GM19324 (cell line): Measurements from ENCODE around the gene SOCS7.

ENCODE experiments used
- ATAC-seq: cut with Tn5 transposase; IDR thresholded peaks from one replicate; pipeline ENCODE4 v1.9.1; 2021; ENCODE audit warnings: mild to moderate bottlenecking, moderate library complexity; ENCODE audit not compliant: unreplicated experiment, low FRiP score

SOCS7 gene, protein sequence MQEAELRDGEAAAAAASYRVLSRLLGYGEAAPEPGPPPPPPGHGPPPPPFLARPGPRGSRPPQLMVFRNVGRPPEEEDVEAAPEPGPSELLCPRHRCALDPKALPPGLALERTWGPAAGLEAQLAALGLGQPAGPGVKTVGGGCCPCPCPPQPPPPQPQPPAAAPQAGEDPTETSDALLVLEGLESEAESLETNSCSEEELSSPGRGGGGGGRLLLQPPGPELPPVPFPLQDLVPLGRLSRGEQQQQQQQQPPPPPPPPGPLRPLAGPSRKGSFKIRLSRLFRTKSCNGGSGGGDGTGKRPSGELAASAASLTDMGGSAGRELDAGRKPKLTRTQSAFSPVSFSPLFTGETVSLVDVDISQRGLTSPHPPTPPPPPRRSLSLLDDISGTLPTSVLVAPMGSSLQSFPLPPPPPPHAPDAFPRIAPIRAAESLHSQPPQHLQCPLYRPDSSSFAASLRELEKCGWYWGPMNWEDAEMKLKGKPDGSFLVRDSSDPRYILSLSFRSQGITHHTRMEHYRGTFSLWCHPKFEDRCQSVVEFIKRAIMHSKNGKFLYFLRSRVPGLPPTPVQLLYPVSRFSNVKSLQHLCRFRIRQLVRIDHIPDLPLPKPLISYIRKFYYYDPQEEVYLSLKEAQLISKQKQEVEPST

DNA sequence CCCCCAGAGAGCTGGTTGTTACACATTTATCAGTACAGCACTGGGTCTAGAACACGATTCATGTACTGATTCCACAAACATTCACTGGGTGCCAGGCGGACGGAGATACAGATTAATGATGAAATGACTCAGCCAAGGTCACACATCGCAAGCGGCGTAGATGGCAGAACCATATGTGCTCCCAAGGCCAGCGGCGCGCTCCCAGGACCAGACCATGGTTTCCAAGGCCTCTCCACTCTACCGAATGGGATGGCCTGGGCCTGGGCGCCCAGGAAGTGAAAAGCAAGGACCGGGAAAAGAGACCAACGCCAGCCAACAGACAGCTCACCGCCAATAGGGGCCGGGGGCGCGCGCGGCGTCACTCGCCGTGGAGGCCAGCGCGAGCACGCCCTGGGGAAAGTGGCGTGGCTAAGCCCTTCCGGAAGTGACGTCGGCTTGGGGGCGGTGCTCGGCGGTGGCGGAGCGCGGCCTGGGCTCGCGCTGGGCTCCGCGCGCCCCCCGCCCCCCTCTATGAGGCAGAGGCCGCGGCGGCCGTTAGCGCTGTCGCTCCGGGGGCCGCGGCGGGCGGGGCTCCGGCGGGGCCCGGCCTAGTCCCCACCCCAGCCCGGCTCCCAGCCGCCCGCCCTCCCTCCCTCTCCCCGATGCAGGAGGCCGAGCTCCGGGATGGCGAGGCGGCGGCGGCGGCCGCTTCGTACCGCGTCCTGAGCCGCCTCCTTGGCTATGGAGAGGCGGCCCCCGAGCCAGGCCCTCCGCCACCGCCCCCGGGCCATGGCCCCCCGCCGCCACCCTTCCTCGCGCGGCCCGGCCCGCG lies at the start of gene SOCS7:
Gene SOCS7 (plus strand): TSS at position 433 of the 811 bp plus-strand sequence. CDS start 209 bp downstream, at position 642.
- ATAC-seq: peak; percentile 91

DNA sequence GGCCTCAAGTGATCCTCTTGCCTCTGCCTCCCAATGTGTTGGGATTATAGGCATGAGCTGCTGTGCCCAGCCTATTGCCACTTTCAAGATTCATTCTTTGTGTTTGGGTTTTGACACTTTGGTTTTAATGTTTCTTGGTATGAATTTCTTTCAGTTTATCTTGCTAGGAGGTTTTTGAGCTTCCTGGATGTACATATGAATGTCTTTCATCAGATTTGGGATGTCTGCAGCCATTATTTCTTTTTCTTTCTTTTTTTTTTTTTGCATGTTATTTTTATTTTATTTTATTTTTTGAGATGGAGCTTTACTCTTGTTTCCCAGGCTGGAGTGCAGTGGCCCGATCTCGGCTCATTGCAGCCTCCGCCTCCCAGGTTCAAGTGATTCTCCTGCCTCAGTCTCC lies 36.1 kb upstream of the SOCS7 start:
- ATAC-seq: no peak

DNA sequence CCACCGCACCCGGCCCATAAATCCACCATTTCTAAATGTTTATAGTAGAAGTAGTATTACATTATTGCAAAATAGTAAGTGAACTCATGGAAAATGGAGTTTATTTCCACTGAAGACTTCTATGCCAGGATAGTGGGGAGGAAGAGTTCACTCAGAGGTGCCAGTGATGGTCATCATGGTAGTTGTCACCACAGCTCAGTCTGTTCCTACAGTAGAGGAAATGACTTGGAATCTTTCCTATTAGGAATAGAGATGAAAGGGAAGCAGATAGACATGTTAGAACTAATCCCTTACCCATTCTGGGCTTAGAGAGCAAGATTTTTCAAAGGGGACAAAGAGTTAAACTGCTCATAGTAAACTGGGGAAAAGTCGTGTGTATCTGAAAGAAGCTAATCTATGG lies 34.6 kb upstream of the SOCS7 start:
- ATAC-seq: no peak

DNA sequence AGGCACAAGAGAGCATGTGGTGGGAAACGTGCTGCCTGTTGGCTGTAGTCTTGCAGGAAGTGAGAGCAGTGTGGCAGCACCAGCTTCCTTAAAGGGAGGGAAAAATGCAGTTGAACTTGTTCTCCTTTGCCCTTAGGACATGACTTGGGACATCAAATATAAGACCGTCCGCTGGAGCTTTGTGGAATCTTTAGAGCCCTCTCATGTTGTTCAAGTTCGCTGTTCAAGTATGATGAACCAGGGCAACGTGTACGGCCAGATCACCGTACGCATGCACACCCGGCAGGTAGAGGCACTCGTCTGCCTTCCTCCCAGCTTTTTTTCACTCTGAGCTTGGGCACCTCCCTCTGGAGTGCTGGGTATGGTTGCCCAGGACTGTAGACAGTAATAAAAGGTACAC lies 31.2 kb upstream of the SOCS7 start:
- no peak for ATAC-seq

DNA sequence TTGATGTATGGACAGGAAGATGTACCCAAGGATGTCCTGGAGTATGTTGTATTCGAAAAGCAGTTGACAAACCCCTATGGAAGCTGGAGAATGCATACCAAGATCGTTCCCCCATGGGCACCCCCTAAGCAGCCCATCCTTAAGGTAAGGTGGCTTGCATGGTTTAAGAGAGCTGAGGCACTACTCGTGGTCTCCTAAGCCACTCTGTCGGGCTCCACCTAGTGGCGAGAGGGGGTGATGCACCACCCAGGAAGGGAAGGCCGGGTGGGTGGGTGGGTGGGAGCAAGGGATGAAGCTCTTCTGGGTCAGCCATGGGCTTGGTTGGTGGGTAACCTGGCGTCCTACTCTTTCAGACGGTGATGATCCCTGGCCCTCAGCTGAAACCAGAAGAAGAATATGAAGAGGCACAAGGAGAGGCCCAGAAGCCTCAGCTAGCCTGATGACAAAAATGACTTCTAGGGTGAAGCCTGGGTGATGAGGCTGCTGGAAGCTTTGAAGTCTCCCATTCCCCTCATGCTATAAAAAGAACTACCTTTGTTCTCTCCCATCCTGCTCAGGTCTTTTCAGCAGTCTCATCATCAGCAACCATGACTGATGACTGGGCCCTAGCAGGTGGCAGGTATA lies 29.4 kb upstream of the SOCS7 start:
- ATAC-seq: no peak

DNA sequence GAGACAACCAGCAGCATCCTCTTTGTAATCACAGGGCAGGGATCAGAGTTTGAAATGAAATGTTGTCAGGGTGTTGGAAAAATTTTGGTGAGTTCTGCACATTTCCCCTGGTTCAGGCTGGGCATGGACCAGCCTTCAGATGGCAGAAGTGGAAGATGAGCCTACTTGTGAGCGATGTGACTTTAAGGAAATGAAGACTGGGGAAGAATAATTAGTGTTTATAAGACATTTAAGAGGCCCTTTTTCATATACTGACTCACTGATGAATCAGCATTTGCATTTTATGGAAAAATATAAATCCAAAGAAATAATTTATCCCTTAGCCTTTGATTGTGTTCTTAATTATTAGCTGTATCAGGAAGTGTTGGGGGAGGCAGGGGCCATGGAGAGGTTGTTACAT lies 28.7 kb upstream of the SOCS7 start:
- no peak for ATAC-seq

DNA sequence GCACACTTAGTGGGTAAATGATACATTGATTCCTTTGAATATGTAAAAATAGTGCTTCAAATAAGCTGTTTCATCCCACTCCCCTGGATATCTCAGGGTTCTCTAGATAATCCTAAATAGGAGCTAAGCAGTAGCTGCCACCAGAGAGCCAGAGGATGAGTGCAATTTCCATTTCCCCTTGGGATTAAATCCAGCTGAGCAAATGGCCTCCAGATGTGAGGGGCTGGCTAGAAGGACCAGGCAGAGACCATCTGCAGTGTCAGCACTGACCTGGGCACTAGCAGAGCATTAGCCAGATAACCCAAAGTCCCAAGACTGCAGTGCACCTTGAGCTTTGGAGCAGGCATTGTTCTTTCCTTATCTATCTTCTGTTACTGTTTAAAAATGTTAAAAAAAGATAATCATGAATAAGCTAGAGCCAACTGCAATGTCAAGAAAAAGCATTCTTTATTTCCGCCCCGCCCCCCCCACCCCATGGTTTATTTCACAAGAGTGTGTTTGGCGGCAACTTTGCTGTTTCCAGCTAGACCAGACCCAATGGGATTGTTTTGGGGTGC lies 27.4 kb upstream of the SOCS7 start:
- no peak for ATAC-seq

DNA sequence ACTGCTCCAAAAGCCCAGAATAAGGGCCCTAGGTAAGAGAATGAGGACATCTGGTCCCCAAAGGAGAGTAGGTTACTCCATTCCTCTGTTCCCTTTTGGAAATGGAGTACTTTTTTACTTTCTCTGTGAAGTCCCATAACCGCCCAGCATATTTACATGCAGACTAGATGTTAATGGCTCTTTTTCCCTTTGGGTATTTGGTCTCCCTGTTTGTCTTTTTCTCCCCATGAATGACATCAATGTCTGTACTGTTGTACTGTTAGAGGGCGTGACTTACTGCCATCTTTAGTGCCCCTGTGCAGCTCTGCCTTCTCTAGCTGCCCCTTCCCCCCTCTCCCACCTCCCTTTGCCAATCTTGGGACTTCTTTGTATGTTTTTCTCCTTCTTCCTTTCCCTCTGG lies 26.9 kb upstream of the SOCS7 start:
- no peak for ATAC-seq

DNA sequence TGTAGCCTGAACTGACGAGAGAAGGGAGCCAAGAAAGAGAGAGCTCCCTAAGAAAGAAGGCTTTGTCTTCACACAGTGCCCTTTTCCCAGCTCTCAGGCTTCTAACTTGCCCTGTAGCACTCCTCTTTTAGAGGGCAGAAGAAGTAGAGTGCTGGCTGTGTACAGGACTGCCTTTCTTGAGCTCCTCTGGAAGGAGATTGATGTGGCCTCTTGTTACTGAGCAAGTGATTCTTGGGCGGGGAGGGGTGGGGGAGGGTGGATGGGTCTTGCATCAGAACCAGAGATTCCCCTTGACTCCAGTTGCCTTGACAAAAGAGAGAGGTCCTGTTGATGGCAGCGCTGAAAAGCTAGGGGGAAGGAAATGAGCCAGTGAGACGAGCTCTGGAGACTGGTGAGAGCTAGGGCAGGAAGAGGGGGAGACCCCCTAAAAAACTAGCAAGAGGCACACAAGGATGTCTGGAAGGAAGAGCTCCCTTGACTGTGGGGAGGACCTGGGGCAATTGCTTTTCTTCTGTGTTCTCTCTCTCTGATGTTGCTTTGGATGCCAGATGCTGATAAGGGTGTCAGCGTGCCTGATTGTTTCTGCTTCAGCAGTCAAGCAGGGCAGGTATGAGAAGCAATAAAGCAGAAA lies 26.3 kb upstream of the SOCS7 start:
- no peak for ATAC-seq

DNA sequence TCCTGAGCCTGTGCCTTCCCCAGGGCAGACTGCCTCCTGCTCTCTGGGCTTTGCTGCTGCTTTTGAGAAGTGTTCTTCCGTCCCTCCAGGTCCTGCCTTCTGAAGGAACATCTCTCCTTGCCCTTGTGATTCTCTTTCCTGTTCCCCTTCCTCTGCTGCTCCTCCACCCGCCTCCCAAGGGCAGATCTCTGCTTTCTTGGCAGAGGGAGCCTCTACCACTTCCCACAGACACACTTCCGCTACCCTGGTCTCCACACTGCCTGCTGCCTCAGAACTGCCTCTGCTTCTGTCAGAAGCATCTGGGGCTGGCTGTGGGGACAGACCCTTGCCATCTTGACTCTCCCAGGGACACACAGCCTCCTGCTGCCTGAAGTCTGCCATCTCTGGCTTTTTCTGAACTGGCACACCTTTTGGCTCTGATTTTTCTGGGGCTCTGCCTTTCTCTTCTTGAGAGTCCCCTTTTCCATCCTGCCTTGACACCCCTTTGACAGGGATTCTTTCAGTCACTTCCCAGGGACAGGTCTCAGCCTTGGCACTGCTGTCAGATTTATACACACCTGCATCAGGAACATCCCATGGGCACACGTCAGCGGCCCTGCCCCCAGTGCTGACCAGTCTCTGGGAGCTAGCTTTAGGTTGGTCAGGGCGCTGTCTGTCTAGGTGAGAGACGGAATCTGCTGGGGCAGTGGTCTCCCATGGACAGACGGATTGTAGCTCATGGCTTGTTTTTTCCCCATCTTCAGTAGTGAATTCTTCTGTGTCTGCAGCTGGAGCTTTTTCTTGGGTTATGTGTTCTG lies 24.4 kb upstream of the SOCS7 start:
- no peak for ATAC-seq

DNA sequence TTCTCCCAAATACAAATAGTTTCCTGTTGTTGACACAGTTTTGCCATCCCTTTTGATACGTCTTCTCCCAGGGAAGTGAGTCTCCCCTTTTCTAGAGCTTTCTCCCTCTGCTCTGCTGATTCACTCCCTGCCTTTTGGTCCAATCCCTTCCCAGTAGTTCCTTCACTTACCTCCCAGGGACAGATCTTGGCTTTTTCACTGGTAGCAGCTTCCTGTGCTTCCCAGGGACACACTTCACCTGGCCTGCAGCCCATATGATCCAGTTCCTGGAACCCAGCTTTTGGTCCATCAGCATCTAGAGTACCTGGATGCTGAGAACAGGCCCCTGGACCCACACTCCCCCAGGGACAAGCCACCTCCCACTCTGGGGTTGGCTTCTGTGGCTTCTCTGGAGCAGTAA lies 23.7 kb upstream of the SOCS7 start:
- no peak for ATAC-seq

DNA sequence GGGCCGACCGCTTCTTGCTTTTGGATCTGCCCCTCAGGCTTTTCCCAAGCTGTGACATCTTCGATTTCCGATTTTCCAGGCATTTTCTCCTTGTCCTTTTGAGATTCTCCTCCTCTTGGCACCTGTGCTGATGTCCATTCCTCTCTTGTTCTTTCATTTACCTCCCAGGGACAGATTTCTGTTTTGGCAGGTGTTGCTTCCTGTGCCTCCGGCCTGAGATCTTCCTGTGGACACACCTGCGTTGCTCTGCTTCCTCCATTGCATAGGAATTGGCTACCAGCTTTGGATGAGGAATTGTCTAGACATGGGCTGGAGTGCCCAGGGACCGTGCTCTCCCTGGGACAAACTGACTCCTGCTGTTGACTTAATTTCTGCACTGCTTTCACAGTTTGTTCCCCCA lies 23.0 kb upstream of the SOCS7 start:
- no peak for ATAC-seq

DNA sequence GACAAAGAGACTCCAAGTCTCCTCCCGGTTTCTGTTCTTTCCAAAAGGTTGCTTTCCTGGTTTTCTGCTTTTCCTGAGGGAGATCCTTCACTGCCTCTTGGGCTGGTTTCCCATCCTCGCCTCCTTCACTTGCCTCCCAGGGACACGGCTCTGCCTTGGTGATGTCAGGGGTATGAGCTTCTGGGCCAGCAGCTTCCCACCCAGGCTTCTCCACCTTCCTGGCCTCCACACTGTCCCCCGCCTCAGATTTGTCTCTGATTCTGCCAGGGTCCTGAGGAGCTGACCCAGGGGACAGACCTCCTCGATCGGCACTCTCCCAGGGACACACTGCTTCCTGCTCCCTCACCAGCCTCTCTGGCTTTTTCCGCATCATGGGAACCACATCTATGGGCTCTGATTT lies 22.4 kb upstream of the SOCS7 start:
- ATAC-seq: no peak

DNA sequence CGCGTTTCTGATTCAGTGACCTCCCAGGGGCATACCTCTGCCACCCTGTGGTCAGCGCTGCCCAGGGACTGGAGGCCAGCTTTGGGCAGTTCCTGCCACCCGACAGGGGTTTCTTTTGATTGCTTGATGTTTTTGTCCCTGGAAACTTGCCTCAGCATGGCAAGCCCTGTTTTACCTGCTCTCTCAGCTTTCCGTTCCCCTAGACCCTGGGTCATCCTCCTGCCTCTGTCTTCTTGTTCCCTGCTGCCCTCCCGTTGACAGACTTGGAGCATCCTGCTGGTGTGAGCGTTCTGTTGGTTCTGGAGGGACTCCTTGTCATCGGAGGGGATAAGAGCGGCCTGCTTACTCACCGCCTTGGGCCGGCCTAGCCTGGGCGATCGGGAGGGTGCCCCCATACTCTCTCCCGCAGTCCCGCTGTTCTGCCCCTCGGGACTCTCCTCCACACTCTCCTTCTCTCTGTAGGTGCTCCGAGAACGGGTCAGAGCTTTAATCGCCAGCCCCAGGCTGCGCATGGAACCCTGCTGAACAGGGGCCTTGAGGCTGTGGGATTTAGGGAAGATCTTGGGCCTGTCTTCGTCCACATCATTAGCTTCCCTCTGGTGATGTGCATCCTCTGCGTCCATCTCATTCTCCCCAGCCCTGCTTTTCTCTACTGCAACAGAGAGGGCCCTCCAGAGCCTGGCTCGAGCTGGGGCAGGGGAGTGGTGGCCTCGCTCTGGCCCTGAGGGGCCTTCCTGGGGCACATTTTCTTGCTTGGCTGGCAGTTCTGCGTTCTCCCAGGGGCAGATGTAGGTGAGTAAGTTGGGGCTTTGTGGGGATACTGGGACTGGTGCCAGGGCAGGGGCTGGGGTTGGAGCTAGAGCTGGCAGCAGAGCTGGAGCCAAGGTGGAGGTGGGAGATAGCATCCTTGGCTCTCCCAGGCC lies 21.6 kb upstream of the SOCS7 start:
- ATAC-seq: no peak

DNA sequence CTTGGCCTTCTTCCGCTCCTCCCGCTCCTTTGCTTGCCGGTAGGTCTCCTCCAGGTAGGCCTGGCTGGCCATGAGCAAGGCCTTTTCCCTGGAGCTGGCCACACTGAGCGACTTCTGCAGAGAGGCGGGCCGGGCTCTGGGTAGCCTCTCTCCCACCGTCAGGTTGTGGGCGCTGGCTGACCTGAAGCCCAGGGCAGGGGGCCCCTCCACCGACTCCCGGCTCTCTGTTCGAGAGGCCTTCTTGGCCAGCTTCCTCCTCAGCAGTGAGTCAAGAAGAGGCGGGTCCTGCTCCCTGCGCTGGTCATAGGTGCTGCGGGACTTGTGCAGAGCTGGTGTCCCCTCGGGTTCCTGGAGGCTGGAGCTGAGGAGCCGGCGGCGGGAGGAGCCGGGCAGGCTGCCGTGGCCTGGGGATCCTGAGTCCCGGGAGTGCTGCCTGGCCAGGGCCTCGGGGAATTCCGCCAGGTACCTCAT lies 20.7 kb upstream of the SOCS7 start:
- ATAC-seq: no peak

DNA sequence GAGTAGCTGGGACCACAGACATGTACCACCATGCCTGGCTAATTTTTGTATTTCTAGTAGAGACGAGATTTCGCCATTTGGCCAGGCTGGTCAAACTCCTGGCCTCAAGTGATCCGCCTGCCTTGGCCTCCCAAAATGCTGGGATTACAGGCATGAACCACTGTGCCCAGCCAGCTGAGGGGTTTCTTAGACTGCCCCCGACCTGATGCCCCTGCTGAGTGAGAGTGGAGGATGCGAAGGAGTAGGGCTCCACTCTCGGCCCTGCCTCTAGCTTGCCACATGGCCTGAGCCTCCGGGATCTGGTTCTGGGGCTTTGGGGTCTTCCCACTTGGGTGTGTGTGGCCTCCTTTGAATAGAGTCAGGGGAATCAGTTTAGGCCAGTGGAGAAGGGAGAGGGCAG lies 18.9 kb upstream of the SOCS7 start:
- ATAC-seq: no peak

DNA sequence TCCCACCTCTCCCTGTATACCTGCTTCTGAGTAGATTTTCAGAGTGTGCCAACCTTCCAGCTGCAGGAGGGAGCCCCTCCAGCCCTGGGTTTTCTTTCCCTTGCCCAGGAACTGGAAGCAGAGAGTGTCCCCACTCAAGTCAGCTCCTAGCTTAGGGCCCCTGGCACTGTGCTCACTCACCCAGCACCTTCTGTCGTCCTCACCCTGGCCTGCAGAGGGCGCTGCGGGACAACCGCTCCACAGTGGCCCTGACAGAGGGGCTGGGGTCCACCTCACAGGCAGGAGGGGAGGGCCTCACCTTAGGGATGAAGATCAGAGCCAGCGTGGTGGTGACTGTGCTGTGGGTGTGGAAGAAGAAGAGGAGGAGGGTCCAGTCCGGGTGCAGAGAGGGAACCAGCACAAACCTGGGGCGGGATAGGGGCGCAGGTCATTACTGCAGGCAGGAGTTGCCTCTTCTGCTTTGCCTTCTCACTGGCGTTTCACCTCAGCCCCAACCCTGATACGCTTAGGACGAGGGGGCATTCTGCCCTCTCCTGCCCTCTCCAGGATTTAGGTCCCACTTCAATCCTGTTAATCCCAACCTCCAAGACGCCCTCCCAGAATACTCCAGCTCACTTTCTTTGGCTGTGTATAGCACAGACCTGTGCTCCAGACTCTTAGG lies 17.9 kb upstream of the SOCS7 start:
- ATAC-seq: no peak
